ENCODE measurements around the gene TSKU. TPM values are rescaled to one million over a fixed set of nuclear protein-coding genes. Genes with fewer than 3 reads are reported as not detected.

Gene TSKU
- total RNA-seq, 1 donor from 2014 or later: 50.7 TPM

DNA sequence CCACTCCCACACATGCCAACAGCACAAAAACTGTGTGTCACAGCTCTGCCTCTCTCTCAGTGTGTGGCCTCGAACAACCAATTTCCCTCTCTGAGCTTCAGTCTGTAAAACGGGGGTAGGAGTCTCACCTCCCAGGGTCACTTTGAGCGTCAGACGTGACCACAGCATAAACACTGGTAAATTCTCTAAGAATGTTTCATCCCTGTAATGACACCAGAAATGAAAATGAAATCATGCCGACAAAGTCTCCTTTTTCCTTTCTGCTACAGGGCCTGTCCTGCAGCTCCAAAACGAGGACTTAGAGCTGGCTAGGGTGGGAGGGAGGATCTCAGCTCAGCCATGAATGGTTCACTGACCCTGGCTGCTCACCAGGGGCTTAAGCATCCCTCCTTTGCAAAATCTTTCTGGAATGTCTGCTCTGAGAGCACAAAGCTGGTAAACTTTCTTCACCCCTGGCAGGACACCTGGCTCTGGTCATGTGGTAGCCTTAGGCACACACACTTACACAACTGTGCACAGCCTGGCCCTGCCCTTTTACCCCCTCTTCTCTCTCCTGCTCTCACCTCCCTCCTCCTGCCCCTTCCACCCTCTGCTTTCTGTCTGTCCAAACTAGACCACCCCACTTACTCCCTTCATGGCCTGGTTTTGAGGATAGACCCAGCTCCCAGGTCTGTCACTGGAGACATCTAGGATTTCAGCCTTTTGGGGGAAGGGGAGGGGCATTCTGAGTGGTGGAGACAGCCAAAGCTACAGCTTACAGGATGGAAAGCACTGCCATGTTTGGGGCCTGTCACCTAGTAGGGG lies 12.3 kb upstream of the TSKU start:
- peak; percentile 55 for ATAC-seq

DNA sequence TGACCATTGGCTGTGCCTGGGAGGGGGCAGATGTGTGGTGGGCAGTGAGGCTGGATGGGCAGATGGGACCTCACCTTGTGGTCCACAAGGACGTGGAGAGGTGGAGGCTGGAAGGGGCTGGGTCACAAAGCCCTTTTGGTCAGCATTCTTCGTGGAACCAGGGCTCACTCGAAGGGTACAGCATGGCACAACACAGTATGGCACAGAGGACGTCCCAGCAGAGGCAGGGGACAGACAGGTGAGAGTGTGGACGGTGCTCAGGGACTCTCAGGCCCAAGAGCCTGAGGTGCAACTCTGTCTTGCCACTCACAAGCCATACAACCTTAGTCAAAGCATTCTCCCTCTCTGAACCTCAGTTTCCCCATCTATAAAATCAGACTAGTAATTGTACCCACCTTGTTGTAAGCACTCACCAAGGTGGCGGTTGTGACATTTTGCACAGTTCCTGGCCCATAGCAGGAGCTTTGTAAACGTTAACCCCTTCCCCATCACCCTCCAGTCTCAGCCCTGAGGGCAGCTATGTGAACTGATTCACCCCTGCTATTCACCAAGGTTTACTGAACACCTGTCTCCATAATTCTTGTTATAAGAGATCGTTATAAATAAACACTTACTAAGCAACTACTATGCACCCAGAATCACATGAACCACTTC lies 11.6 kb upstream of the TSKU start:
- no peak for ATAC-seq

DNA sequence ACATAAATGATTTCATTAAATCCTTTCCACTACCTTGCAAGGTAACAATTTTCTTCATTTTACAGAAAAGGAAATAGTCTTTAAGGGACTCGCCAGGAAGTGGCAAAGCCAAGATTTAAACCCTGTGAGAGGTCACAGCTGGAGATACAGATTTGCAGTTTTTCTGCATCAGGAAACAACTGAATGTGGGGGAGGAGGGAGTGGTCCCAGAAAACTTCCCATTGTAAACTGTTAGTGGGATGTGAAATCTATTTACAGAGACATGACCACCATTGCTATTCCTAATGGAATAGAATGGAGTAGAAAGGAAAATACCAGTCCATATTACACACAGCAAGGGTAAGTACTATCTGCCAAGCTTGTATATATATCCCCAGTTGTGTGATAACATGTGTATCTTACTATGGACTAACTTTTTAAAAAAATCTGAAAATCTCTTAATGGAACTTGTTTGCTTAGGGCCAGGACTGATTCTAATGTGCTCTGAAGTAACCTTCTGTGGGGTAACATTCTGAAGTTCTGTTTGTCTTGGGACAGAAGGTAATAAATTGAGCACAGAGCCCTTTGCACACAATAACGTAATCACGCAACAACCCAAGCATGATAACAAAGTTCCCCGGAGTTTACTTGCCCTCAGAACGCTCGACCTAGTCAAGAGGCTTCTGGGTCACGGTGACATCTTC lies 10.9 kb upstream of the TSKU start:
- no peak for ATAC-seq

DNA sequence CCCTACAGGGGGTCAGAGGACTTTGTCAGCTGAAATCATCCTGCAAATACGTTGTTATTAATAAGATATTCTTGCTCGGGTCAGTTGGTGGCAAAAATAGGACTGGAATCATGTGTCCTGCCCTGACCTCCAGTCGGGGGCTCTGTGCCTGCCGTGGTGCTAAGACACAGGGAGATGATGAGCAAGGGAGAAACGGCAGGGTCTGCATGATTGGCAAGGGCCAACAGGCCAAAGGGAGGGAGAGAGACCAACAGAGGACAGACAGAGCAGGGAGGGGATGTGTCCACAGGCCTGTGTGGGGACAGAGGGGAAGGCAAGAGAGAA lies 10.4 kb upstream of the TSKU start:
- no peak for ATAC-seq

DNA sequence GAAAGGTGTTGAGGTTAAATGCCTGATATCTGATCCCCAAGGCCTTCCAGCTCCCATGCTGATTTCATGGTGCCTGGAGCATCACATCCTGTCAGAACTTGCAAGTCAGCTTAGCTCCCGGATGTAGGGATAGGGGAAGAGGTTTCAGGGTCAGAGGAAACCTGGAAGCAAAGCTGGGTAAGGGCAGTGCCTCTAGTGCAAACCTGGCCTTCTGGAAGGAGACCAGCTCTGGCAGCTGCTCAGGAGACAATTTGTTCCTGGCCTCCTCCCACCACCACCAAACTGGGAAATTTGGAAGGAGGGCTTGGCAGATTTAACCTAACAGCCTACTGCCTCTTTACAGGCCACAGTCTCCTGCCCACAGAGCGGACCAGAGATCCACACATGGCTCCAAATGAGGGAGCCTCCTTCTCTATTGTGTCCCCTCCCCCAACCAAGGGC lies 9.2 kb upstream of the TSKU start:
- peak; percentile 22 for ATAC-seq

DNA sequence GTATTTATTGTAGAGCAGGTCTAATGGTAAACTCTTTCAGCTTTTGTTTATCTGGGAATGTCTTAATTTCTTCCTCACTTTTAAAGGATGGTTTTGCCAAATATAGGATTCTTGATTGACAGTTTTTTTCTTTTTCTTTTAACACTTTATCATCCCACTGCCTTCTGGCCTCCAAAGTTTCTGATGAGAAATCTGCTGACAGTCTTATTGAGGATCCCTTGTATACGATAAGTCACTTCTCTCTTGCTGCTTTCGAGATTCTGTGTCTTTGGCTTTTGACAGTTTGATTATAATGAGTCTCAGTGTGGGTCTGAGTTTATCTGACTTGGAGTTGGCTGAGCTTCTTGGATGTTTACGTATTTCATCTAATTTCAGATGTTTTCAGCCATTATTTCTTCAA lies 6.7 kb upstream of the TSKU start:
- no peak for ATAC-seq

DNA sequence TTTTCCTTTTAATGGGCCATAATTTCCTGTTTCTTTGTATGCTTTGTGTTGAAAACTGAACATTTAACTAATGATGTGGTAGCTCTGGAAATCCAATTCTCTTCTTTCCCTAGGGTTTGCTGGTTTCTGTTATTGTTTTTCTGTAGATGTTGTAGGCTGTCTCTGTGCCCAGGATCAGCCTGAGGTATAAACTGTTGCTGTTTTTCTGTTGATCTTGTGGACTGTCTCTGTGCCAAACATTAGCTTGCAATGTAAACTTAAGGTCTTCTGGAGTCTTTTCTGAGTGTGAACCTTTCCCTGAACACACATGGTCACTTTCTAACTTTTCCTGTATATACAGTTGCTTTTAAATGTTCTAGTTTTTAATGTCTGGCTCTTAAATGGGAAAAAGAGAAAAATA lies 5.9 kb upstream of the TSKU start:
- ATAC-seq: no peak

GRCh38 chr11:76777876-76778275 lies 5.3 kb upstream of the TSKU start:
- no peak for ATAC-seq

DNA sequence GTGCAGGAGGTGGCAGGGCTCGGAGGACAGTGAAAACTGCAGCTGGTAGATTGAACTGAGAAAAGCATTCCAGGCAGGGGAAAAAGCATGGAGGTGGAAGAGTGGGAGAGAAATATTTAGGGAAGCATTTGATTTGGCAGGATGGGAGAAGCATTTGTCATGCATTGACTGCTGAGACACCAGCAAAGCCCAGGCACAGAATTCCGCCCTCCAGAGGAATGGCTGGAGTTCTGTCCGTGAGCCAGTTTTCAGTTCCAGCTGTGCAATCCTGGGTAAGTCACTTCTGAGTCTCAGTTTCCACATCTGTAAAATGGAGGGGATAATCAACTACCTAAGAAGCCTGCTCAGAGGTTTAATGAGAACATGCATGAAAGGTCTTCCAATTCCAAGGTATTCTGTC lies 4.3 kb upstream of the TSKU start:
- ATAC-seq: no peak

DNA sequence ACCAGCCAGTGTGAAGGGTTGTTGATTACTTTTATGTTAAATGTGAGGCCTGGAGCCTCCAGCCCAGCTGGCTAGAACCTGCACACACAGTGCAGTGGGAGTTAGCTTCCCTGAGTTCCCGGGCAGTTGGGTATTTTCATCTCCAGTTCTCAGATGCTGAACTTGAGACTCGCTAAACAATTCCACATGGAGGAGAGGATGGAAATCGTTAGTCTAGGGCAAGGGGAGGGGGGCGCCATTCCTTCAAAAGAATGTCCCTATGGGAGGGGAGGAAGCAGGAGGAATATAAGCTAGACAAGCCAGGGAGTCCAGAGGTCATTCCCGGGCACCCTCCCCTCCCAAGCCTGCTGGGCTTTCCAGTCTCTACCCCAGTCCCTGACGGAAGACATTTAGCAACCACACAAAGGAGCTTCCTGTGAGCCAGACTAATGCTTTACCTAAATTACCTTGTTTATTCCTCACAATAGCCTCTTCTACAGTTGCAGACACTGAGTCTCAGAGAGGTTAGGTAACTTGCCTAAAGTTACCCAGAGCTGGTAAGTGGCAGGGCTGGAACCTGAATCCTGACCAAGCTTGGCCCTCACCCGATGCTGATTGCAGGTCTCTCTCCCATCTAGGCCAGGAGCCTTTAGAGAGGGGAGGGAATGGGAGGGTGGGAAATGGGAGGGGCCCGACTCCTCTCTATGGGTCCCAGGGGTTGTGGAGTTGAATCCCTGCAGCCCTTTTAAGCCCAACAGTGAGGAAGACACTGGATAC lies 1.9 kb upstream of the TSKU start:
- ATAC-seq: no peak

GRCh38 chr11:76781807-76782530 lies 1.2 kb upstream of the TSKU start:
- ATAC-seq: peak; percentile 56

GRCh38 chr11:76782531-76783293 lies 444 bp upstream of the TSKU start:
- peak; percentile 75 for ATAC-seq

GRCh38 chr11:76783896-76784813 lies 999 bp downstream of the TSKU start:
- peak; percentile 54 for ATAC-seq

DNA sequence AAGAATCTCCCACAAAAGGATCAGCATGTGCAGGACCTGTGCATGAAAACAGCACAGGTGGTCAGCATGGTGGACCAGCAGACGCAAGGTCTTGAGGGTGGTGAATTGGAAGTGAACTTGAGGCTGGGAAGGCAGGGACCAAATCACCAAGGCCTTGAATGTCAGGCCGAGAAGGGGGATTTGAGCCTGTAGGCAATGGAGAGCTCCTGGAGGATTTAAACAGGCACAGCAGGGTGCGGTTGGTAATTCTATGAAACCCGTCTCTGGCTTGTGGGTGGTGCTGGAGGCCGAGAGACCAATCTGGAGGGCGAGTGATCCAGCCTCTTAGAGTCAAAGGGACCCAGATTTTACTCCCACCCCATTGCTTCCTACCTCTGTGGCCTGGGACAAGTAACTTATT lies 2.4 kb downstream of the TSKU start:
- ATAC-seq: no peak

- no peak for ATAC-seq
Measured at GRCh38 chr11:76786016-76786415, 2.9 kb downstream of the TSKU start.

DNA sequence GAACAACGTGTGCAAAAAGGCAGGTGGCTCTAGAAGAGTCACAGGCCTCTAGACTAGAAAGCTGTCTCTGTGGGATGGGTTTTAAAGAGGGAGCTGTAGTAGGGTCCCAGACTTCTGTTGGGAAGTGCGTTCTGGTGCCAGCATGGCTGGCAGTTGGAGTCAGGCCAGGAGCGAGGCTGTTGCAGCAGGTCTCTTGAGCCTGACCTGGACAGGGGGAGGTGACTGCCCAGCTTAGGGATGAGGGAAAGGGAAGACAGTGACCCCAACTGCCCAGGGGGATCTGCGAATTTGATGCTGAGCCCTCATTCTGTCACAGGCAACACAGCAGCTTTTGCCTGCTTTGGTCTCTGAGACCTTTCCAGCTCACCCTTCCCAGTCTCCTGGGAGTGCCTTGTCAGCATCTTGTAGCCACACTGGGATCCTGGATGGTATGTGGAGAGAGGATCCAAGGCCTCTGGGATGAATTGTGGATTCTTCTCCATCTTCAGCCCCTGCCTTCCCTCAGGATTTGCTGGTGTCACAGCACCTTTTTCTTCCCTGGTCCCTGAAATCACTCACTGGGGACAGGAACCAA lies 3.4 kb downstream of the TSKU start:
- no peak for ATAC-seq

GRCh38 chr11:76787271-76787670 lies 4.1 kb downstream of the TSKU start:
- no peak for ATAC-seq

- peak; percentile 26 for ATAC-seq
Measured at GRCh38 chr11:76787911-76788596, 4.9 kb downstream of the TSKU start.

GRCh38 chr11:76788661-76789442 lies 5.7 kb downstream of the TSKU start:
- peak; percentile 78 for ATAC-seq

All from esophagus mucosa (tissue), 1 donor.